ENCODE measurements around the gene INPP5F. TPM values are rescaled to one million over a fixed set of nuclear protein-coding genes. Genes with fewer than 3 reads are reported as not detected.

The INPP5F gene
- total and polyA plus RNA-seq, 2 donors (not counting 1 experiment from before 2014, with no cell fraction given): 11.2 to 37.5 TPM

DNA sequence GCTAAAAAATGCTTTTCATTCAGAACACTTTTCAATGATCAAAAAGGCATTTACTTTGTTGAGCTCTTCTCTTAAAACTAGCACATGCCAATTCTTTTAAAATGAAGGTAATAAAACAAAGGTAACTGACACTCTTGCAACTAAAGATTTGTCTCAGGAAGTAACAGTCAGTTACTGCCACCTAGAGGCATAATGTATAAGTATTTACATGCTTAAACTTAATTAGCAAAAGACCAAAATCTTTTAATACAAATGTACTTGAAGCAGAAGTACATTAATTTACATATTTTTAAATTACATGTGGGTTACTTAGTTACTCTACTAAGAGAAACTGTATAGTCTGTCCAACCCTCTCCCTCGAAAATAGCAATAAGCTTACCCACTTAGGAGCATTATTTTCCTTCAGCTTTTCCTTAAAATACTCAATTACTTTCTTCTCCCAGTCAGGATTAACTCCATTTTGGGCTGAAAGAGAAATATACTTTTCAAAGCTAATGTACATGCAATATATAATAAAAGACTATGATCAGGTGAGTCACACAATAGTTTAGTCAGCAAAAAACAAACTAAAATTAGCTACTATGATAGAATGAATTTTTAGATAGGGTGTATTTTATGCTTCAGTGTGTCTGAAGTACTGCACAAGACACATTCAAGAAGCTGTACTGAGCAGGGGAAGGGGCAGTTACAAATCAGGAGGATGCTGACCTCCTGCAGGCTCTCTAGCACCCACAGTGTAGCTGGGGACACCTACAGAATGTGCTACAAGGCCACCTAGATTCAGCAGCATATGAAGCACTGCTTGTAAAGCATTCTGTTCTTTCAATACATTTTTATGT, 133.8 kb downstream of the INPP5F start:
- H3K9me3 Mint-ChIP-seq (ENCODE audit: insufficient read depth): peaks cover 3% of the 10 kb centered on the region
- H2AFZ ChIP-seq (ENCODE audit: insufficient read depth, low read depth, low read length, poor library complexity, severe bottlenecking): no peak overlapping the region
- TF ChIP-seq CTCF (IDR thresholded peaks at IDR 0.05) (peak; percentile 83), EZH2 (IDR thresholded peaks at IDR 0.05; ENCODE audit: borderline replicate concordance, insufficient read depth, low read depth, low read length, poor library complexity, severe bottlenecking) (no peak)
- no peak overlapping the region for H3K4me2 ChIP-seq (replicated peaks; ENCODE audit: low read depth, low read length, poor library complexity, severe bottlenecking)
- H3K27me3 ChIP-seq (replicated peaks in 1 of 4; ENCODE audit: control extremely low read depth in 1 of 4, control insufficient read depth in 3 of 4, insufficient read depth in 4 of 4, low read length in 3 of 4): no peaks in the 10 kb centered on the region
- no peaks in the 10 kb centered on the region for H3K27me3 Mint-ChIP-seq
- no peak overlapping the region for H3K9ac ChIP-seq (ENCODE audit: low read length)
- DNase-seq: peak; percentile 71
- peaks cover 26% of the 10 kb centered on the region for H4K20me1 ChIP-seq (ENCODE audit: control insufficient read depth, insufficient read depth, low read length, poor library complexity, severe bottlenecking)
- peaks cover 67% of the 10 kb centered on the region for H3K79me2 ChIP-seq (ENCODE audit: control insufficient read depth, insufficient read depth, low read length)
- no CpG with 5 or more reads among the region's 1 CpG for WGBS (ENCODE audit: insufficient coverage)
- ATAC-seq (ENCODE audit: low read depth): peak; percentile 58
- H3K4me3 ChIP-seq (ENCODE audit: control extremely low read depth in 1 of 5, extremely low read depth in 1 of 5, insufficient read depth in 1 of 5, low read depth in 2 of 5, low read length in 4 of 5): no peak overlapping the region
- H3K4me3 Mint-ChIP-seq: no peak overlapping the region
- peaks cover 26% of the 10 kb centered on the region for H3K4me1 Mint-ChIP-seq
- H3K27ac ChIP-seq (ENCODE audit: low read length in 2 of 2): peak overlapping the region in 1 of 2 donors; percentile 47
- no peak overlapping the region for H3K27ac Mint-ChIP-seq
- CTCF ChIA-PET: interaction anchor here (0.8 to 7.4 kb wide), 44 partner anchors 8 to 660 kb away, joined by 3 to 153 read pairs (median 4); partner anchors contain the start of genes INPP5F, MCMBP, RGS10 and SEC23IP
- POLR2A ChIA-PET: interaction anchor here (0.5 to 1.9 kb wide), 3 partner anchors 13 to 171 kb away, joined by 3 to 11 read pairs (median 3); partner anchors contain the start of gene MCMBP
- H3K4me1 ChIP-seq (ENCODE audit: control insufficient read depth in 2 of 2, insufficient read depth in 2 of 2, low read length in 2 of 2): peaks cover 3 to 7% of the 10 kb centered on the region in 2 donors
- intact Hi-C loops (cut with micrococcal nuclease): loop anchor here (1.0 to 5.0 kb wide), 5 partner anchors 109 to 652 kb away; partner anchors contain the start of gene GRK5
- H3K9me3 ChIP-seq (ENCODE audit: control extremely low read depth in 1 of 3, control insufficient read depth in 2 of 3, insufficient read depth in 1 of 3, low read length in 2 of 3): peaks cover 1 to 8% (median 3%) of the 10 kb centered on the region in 3 donors
- peaks cover 1 to 20% of the 10 kb centered on the region in 2 experiments for H3K36me3 ChIP-seq (replicated peaks in 1 of 2; ENCODE audit: control extremely low read depth in 1 of 2, control insufficient read depth in 1 of 2, extremely low read depth in 1 of 2, insufficient read depth in 2 of 2, low read length in 1 of 2)

Data from B cell (primary cell).